ENCODE results near the gene CALHM6. TPM values are rescaled to one million over a fixed set of nuclear protein-coding genes. Genes with fewer than 3 reads are reported as not detected.

The CALHM6 gene
- total and polyA plus RNA-seq, 9 of the 15 experiments (the other 6 are each of a cell fraction or from before 2014, with no cell fraction given), result 0.24 TPM; not detected in 8

GRCh38 chr6:116424001-116424400 lies 37.2 kb upstream of the CALHM6 start:
- POLR2A ChIA-PET, result no interaction called here
- 5% methylated on average over 1 of the region's 1 CpG for WGBS (ENCODE audit: insufficient coverage, low coverage, missing lambda C conversion rate)
- H3K4me1 ChIP-seq (replicated peaks in 1 of 2; ENCODE audit: control insufficient read depth in 2 of 2, insufficient read depth in 2 of 2, low read length in 2 of 2), result no peaks in the 10 kb centered on the region

More at GRCh38 chr6:116424001-116424400, 37.2 kb upstream of the CALHM6 start:
- Histone ChIP-seq H3K9me1 (ENCODE audit: control insufficient read depth, insufficient read depth, low read length) (no peaks in the 10 kb centered on the region), H4K20me1 (replicated peaks; ENCODE audit: control insufficient read depth, insufficient read depth, low read length) (no peaks in the 10 kb centered on the region), H3K79me2 (ENCODE audit: control insufficient read depth, insufficient read depth, low read length) (no peaks in the 10 kb centered on the region), H3K27ac (ENCODE audit: extremely low read depth, low read depth, low read length) (no peak overlapping the region), H3K27me3 (ENCODE audit: control insufficient read depth in 2 of 2, insufficient read depth in 2 of 2, low read length in 2 of 2) (peaks cover 0 to 3% of the 10 kb centered on the region in 2 experiments; a peak in 2 of 5 replicates), H3K9me3 (replicated peaks; ENCODE audit: control insufficient read depth, insufficient read depth, low read depth, low read length) (no peaks in the 10 kb centered on the region), H3K36me3 (ENCODE audit: control insufficient read depth, insufficient read depth, low read length) (no peaks in the 10 kb centered on the region), H3K4me2 (ENCODE audit: insufficient read depth, low read length) (no peak overlapping the region), H2AFZ (ENCODE audit: low read depth, low read length) (no peak overlapping the region), H3K4me3 (no peak overlapping the region), H3K9ac (ENCODE audit: insufficient read depth in 1 of 2, low read depth in 2 of 2, low read length in 2 of 2) (no peak overlapping the region)
- BruUV-seq (replicated peaks), result no TSS peak
- DNase-seq (ENCODE audit: extremely low read depth in 1 of 4, low spot score in 3 of 4) (no peak), FAIRE-seq (no peak), ATAC-seq (no peak)
- intact Hi-C loops (cut with micrococcal nuclease), result no loop called here
- TF ChIP-seq E2F1 (CRISPR knock-in tag; IDR thresholded peaks at IDR 0.05), result no peak
- TF ChIP-seq ZNF263 (CRISPR knock-in tag; IDR thresholded peaks at IDR 0.05; ENCODE audit: borderline replicate concordance), result no peak
- no peak for TF ChIP-seq STAG1 (CRISPR knock-in tag; IDR thresholded peaks at IDR 0.05; ENCODE audit: borderline replicate concordance)
- TF ChIP-seq KDM2B (CRISPR knock-in tag; IDR thresholded peaks at IDR 0.05), result no peak
- TF ChIP-seq TCF3 (CRISPR knock-in tag; IDR thresholded peaks at IDR 0.05), result no peak
- no peak for TF ChIP-seq ZNF24 (IDR thresholded peaks at IDR 0.05)
- no peak for TF ChIP-seq MAFG (tag; conservative IDR thresholded peaks at IDR 0.05)
- no peak for TF ChIP-seq ETS1 (conservative IDR thresholded peaks at IDR 0.05; ENCODE audit: control insufficient read depth, low read depth, low read length)
- TF ChIP-seq ZNF696 (CRISPR knock-in tag; conservative IDR thresholded peaks at IDR 0.05), result no peak
- no peak for TF ChIP-seq CTCFL (IDR thresholded peaks at IDR 0.05; ENCODE audit: borderline replicate concordance, insufficient read depth, low read depth, low read length, poor library complexity, severe bottlenecking)
- CTCF ChIA-PET (ENCODE audit: low intra/inter-chr PET ratio), result no interaction called here
- in situ Hi-C loops (cut with MboI), result no loop called here
